ENCODE measurements around the gene SCRT2. TPM values are rescaled to one million over a fixed set of nuclear protein-coding genes. Genes with fewer than 3 reads are reported as not detected.
"Not testable (repeated sequence)": the region's sequence is repeated elsewhere in the genome, so short reads cannot be mapped to it uniquely, and the experiment has no call there.

SCRT2 gene
- polyA plus RNA-seq, 3 donors = not detected

GRCh38 chr20:694496-694895, 18.9 kb upstream of the SCRT2 start:
- H2AFZ ChIP-seq (ENCODE audit: insufficient read depth, low read depth, low read length, poor library complexity, severe bottlenecking) = no peak overlapping the region
- peaks cover 0 to 4% (median 0%) of the 10 kb centered on the region in 7 donors for H3K9me3 Mint-ChIP-seq
- H3K4me3 ChIP-seq (replicated peaks in 1 of 3; ENCODE audit: low read depth in 2 of 3, low read length in 3 of 3) = no peak overlapping the region
- 92% methylated on average over 4 of the region's 4 CpGs for WGBS (ENCODE audit: insufficient coverage)
- H4K20me1 ChIP-seq (ENCODE audit: insufficient read depth, low read length) = no peaks in the 10 kb centered on the region
- peaks cover 0 to 6% of the 10 kb centered on the region in 2 donors for H3K27me3 ChIP-seq (ENCODE audit: control insufficient read depth in 2 of 2, insufficient read depth in 2 of 2, low read length in 2 of 2)
- no peaks in the 10 kb centered on the region for H3K79me2 ChIP-seq (ENCODE audit: insufficient read depth, low read length)
- no peak for DNase-seq
- no peaks in the 10 kb centered on the region for H3K4me1 Mint-ChIP-seq
- intact Hi-C loops (cut with micrococcal nuclease) = no loop called here
- H3K9ac ChIP-seq (ENCODE audit: insufficient read depth, low read length, poor library complexity, severe bottlenecking) = no peak overlapping the region
- no peak overlapping the region for H3K4me2 ChIP-seq (replicated peaks; ENCODE audit: extremely low read depth, low read length, poor library complexity, severe bottlenecking)
- H3K27ac ChIP-seq (ENCODE audit: low read depth in 1 of 2, low read length in 2 of 2) = no peak overlapping the region
- H3K27ac Mint-ChIP-seq = no peak overlapping the region
- no peaks in the 10 kb centered on the region for H3K36me3 ChIP-seq (replicated peaks in 1 of 2; ENCODE audit: control insufficient read depth in 1 of 2, insufficient read depth in 2 of 2, low read length in 2 of 2)
- H3K27me3 Mint-ChIP-seq (ENCODE audit: low read depth in 3 of 3) = peaks cover 5 to 10% (median 7%) of the 10 kb centered on the region in 3 donors
- no peak for TF ChIP-seq CTCF (IDR thresholded peaks at IDR 0.05)
- H3K36me3 Mint-ChIP-seq = no peaks in the 10 kb centered on the region
- no peak overlapping the region for H3K4me3 Mint-ChIP-seq
- no peaks in the 10 kb centered on the region for H3K4me1 ChIP-seq (ENCODE audit: control insufficient read depth in 1 of 2, insufficient read depth in 2 of 2, low read length in 2 of 2)
- H3K9me3 ChIP-seq (replicated peaks in 1 of 2; ENCODE audit: control insufficient read depth in 1 of 2, insufficient read depth in 1 of 2, low read length in 2 of 2) = no peaks in the 10 kb centered on the region

GRCh38 chr20:693786-694185, 18.2 kb upstream of the SCRT2 start:
- H3K36me3 Mint-ChIP-seq; H3K27ac ChIP-seq (ENCODE audit: low read depth in 1 of 2, low read length in 2 of 2); H3K4me2 ChIP-seq (replicated peaks; ENCODE audit: extremely low read depth, low read length, poor library complexity, severe bottlenecking); H3K79me2 ChIP-seq (ENCODE audit: insufficient read depth, low read length); H3K27me3 ChIP-seq (ENCODE audit: control insufficient read depth in 2 of 2, insufficient read depth in 2 of 2, low read length in 2 of 2); H3K4me3 Mint-ChIP-seq; H3K9me3 Mint-ChIP-seq; DNase-seq; H3K27me3 Mint-ChIP-seq (ENCODE audit: low read depth in 3 of 3); H3K4me1 ChIP-seq (ENCODE audit: control insufficient read depth in 1 of 2, insufficient read depth in 2 of 2, low read length in 2 of 2); H3K36me3 ChIP-seq (replicated peaks in 1 of 2; ENCODE audit: control insufficient read depth in 1 of 2, insufficient read depth in 2 of 2, low read length in 2 of 2); H3K9me3 ChIP-seq (replicated peaks in 1 of 2; ENCODE audit: control insufficient read depth in 1 of 2, insufficient read depth in 1 of 2, low read length in 2 of 2); intact Hi-C loops (cut with micrococcal nuclease); H3K9ac ChIP-seq (ENCODE audit: insufficient read depth, low read length, poor library complexity, severe bottlenecking); H2AFZ ChIP-seq (ENCODE audit: insufficient read depth, low read depth, low read length, poor library complexity, severe bottlenecking); H3K4me3 ChIP-seq (replicated peaks in 1 of 3; ENCODE audit: low read depth in 2 of 3, low read length in 3 of 3); H4K20me1 ChIP-seq (ENCODE audit: insufficient read depth, low read length); H3K4me1 Mint-ChIP-seq: not testable (repeated sequence)
- WGBS (ENCODE audit: insufficient coverage) = 93% methylated on average over 7 of the region's 10 CpGs
- peak overlapping the region in 1 of 7 donors; percentile 18 for H3K27ac Mint-ChIP-seq
